PC-9 (cell line): ENCODE results near the gene GBE1. TPM values are rescaled to one million over a fixed set of nuclear protein-coding genes. Genes with fewer than 3 reads are reported as not detected.
"Not testable (repeated sequence)": the region's sequence is repeated elsewhere in the genome, so short reads cannot be mapped to it uniquely, and the experiment has no call there.

ENCODE experiments used
- BruUV-seq: library from RNA; stranded (reverse); fragments of 400-500 nt; replicated peaks from 2 replicates; lab custom pipeline; 2021; lab: Mats Ljungman, UMichigan
- CTCF ChIA-PET: fragments of 300-600 bp; sonication (Branson Sonifier 250); formaldehyde crosslinking; loops from one replicate; lab custom pipeline; 2022; ENCODE audit warnings: antibody characterized with exemption; lab: Charles Lee
- POLR2A ChIA-PET: fragments of 300-600 bp; sonication (Branson Sonifier 250); formaldehyde crosslinking; loops from one replicate; lab custom pipeline; 2022; ENCODE audit warnings: antibody characterized with exemption; ENCODE audit not compliant: unreplicated experiment; lab: Charles Lee
- DNase-seq, 2 experiments: peaks; one replicate each; pipeline versions ENCODE4 v3.0.0 to v3.0.0-alpha.2; 2015 to 2022; ENCODE audit warnings: mixed read lengths in 1 of 2
- H2AFZ ChIP-seq: fragments of 200-600 bp; sonication (generic); 2 replicates; pipeline ENCODE4 v1.8.1; 2017; ENCODE audit warnings: antibody characterized with exemption
- H3F3A ChIP-seq: fragments of 200-600 bp; sonication (generic); 2 replicates; pipeline ENCODE4 v1.8.1; 2017; ENCODE audit warnings: antibody characterized with exemption, mild to moderate bottlenecking, low read depth; ENCODE audit not compliant: insufficient read depth
- H3K27ac ChIP-seq: fragments of 200-600 bp; sonication (generic); 2 replicates; pipeline ENCODE4 v1.6.1; 2016; ENCODE audit warnings: mixed run types
- H3K27me3 ChIP-seq: fragments of 200-600 bp; sonication (generic); 2 replicates; pipeline ENCODE4 v1.6.1; 2016; ENCODE audit warnings: low read depth, mixed run types; ENCODE audit not compliant: insufficient read depth
- H3K36me3 ChIP-seq: fragments of 200-600 bp; sonication (generic); 2 replicates; pipeline ENCODE4 v1.6.1; 2016; ENCODE audit warnings: low read depth, mixed run types
- H3K4me1 ChIP-seq: fragments of 200-600 bp; sonication (generic); replicated peaks from 2 replicates; pipeline ENCODE4 v1.6.1; 2016; ENCODE audit warnings: mixed run types; ENCODE audit not compliant: insufficient read depth
- H3K4me2 ChIP-seq: fragments of 200-600 bp; sonication (generic); 2 replicates; pipeline ENCODE4 v1.6.1; 2017; ENCODE audit warnings: mixed run types
- H3K4me3 ChIP-seq: fragments of 200-600 bp; sonication (generic); 2 replicates; pipeline ENCODE4 v1.6.1; 2016; ENCODE audit warnings: mixed run types
- H3K79me2 ChIP-seq: fragments of 200-600 bp; sonication (generic); 2 replicates; pipeline ENCODE4 v1.6.1; 2017; ENCODE audit warnings: low read depth, mixed run types
- H3K9me2 ChIP-seq: fragments of 200-600 bp; sonication (generic); 2 replicates; pipeline ENCODE4 v1.8.1; 2017; ENCODE audit warnings: mild to moderate bottlenecking; ENCODE audit not compliant: insufficient read depth
- H3K9me3 ChIP-seq: fragments of 200-600 bp; sonication (generic); 2 replicates; pipeline ENCODE4 v1.8.1; 2016; ENCODE audit warnings: low read depth; ENCODE audit not compliant: insufficient read depth
- H4K20me1 ChIP-seq: fragments of 200-600 bp; sonication (generic); 2 replicates; pipeline ENCODE4 v1.8.1; 2017; ENCODE audit not compliant: insufficient read depth
- EZH2 ChIP-seq: fragments of 200-600 bp; sonication (generic); IDR thresholded peaks from 2 replicates; pipeline ENCODE4 v1.8.0; 2017; ENCODE audit warnings: antibody characterized with exemption, low read depth
- intact Hi-C: fragments of 100-400 bp; cut with micrococcal nuclease; formaldehyde crosslinking; loops from one replicate; pipeline ENCODE4 v1.10.0; 2022; ENCODE audit not compliant: unreplicated experiment
- total RNA-seq: library from RNA; stranded (reverse); gene quantifications from 2 replicates; pipeline ENCODE4 v1.2.3, GENCODE V29; 2021
- TF ChIP-seq, protein P1 (sequence below): fragments of 200-600 bp; sonication (generic); conservative IDR thresholded peaks from 2 replicates; pipeline ENCODE4 v1.6.1; 2017; ENCODE audit warnings: mixed run types, antibody characterized with exemption, mild to moderate bottlenecking, moderate library complexity

The GBE1 gene
- total RNA-seq, 1 experiment from 2014 or later: 31.2 TPM

DNA sequence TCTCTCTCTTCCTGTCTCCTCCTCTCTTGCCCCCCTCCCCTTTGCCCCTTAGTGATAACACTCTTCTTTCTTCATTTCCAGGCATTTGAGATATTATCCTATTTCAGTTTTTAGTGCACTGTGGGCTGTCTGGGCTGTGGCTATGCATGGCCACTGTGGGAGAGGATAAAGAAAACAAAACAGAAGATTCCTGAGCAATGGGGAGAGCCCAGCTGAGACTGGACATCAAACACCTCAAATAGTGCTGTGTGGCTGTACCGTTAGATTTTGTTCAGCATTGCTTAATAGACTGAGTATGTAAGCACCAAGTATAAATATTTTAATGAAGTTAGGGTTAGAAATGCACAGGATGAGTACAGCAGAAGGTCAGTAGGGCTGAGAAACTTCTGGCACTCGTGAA, 7.9 kb upstream of the GBE1 start:
- no peaks in the 10 kb centered on the region for H3K27me3 ChIP-seq
- no peaks in the 10 kb centered on the region for H3K9me3 ChIP-seq
- DNase-seq: no peak
- H4K20me1 ChIP-seq: no peaks in the 10 kb centered on the region
- H3K4me2 ChIP-seq: no peak overlapping the region
- no peaks in the 10 kb centered on the region for H3F3A ChIP-seq
- H3K27ac ChIP-seq: no peak overlapping the region
- no peaks in the 10 kb centered on the region for H3K4me1 ChIP-seq
- POLR2A ChIA-PET: no interaction called here
- CTCF ChIA-PET: no interaction called here
- H3K9me2 ChIP-seq: no peaks in the 10 kb centered on the region
- no TSS peak for BruUV-seq
- no peak overlapping the region for H2AFZ ChIP-seq
- TF ChIP-seq, protein P1, sequence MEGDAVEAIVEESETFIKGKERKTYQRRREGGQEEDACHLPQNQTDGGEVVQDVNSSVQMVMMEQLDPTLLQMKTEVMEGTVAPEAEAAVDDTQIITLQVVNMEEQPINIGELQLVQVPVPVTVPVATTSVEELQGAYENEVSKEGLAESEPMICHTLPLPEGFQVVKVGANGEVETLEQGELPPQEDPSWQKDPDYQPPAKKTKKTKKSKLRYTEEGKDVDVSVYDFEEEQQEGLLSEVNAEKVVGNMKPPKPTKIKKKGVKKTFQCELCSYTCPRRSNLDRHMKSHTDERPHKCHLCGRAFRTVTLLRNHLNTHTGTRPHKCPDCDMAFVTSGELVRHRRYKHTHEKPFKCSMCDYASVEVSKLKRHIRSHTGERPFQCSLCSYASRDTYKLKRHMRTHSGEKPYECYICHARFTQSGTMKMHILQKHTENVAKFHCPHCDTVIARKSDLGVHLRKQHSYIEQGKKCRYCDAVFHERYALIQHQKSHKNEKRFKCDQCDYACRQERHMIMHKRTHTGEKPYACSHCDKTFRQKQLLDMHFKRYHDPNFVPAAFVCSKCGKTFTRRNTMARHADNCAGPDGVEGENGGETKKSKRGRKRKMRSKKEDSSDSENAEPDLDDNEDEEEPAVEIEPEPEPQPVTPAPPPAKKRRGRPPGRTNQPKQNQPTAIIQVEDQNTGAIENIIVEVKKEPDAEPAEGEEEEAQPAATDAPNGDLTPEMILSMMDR: no peak
- TF ChIP-seq EZH2: no peak
- H3K36me3 ChIP-seq: no peaks in the 10 kb centered on the region
- no peak overlapping the region for H3K4me3 ChIP-seq
- no peaks in the 10 kb centered on the region for H3K79me2 ChIP-seq
- intact Hi-C loops: no loop called here

DNA sequence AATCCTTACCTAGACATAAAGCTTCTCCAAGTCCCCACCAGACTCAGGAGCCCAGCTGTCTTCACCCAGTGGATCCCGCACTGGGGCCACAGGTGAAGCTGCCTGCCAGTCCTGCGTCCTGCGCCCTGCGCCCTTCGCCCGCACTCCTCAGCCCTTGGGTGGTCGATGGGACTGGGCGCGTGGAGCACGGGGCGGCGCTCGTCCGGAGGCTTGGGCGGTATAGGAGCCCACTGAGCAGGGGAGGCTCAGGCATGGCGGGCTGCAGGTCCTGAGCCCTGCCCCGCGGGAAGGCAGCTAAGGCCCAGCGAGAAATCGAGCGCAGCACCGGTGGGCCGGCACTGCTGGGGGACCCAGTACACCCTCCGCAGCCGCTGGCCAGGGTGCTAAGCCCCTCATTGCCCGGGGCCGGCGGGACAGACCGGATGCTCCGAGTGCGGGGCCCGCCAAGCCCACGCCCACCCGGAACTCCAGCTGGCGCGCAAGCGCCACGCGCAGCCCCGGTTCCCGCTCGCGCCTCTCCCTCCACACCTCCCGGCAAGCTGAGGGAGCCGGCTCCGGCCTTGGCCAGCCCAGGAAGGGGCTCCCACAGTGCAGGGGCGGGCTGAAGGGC, 5.9 kb upstream of the GBE1 start:
- H3K4me2 ChIP-seq, H3K9me2 ChIP-seq, H3K4me1 ChIP-seq, H3K27me3 ChIP-seq, H3K79me2 ChIP-seq, H4K20me1 ChIP-seq, H2AFZ ChIP-seq, H3K4me3 ChIP-seq, H3K27ac ChIP-seq, H3K36me3 ChIP-seq, CTCF ChIA-PET, H3F3A ChIP-seq, intact Hi-C loops, H3K9me3 ChIP-seq, POLR2A ChIA-PET, BruUV-seq, DNase-seq: not testable (repeated sequence)

DNA sequence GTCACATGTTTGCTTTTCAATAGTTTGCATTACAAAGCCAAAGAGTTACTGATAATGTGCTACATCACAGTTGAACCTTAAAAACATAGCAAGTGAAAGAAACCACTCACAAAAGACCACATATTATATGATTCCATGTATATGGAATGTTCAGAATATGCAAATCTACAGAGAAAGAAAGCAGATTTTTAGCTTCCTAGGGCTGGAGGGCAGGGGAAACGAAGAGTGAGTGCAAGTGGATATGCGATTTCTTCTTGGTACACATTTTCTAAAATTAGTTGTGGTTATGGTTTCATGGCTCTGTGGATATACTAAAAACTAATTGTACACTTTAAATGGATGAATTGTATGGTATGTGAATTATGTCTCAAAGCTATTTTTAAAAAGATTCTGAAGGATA, 4.0 kb upstream of the GBE1 start:
- Histone ChIP-seq H3K9me3 (no peaks in the 10 kb centered on the region), H3K9me2 (no peaks in the 10 kb centered on the region), H2AFZ (no peak overlapping the region), H3K79me2 (no peaks in the 10 kb centered on the region), H3K36me3 (no peaks in the 10 kb centered on the region), H3F3A (peaks cover 10% of the 10 kb centered on the region; the same call in 1 of the 2 replicates), H4K20me1 (no peaks in the 10 kb centered on the region), H3K4me2 (no peak overlapping the region), H3K4me1 (peaks cover 10% of the 10 kb centered on the region), H3K27ac (no peak overlapping the region), H3K27me3 (no peaks in the 10 kb centered on the region), H3K4me3 (no peak overlapping the region)
- intact Hi-C loops: no loop called here
- POLR2A ChIA-PET: no interaction called here
- BruUV-seq: no TSS peak
- no peak for DNase-seq
- TF ChIP-seq, protein P1: no peak
- no peak for TF ChIP-seq EZH2
- CTCF ChIA-PET: no interaction called here

DNA sequence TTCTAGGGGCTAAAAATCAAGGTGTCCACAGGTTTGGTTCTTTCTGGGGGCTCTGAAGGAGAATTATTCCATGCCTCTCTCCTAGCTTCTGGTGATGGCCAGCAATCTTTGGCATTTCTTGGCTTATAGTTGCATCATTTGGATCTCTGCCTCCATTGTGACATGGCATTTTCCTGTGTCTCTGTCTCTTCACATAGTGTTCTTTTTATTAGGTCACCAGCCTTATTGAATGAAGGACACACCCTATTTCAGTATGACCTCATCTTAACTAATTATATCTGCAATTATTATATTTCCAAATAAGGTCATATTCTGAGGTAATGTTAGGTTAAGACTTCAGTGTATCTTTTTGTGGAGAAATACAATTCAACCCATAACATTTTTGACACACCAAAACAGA, 3.2 kb upstream of the GBE1 start:
- no peak for DNase-seq
- BruUV-seq: no TSS peak
- Histone ChIP-seq H3K27me3 (no peaks in the 10 kb centered on the region), H3F3A (peaks cover 18% of the 10 kb centered on the region; the same call in 1 of the 2 replicates), H3K9me3 (no peaks in the 10 kb centered on the region), H2AFZ (no peak overlapping the region), H3K27ac (no peak overlapping the region), H3K36me3 (no peaks in the 10 kb centered on the region), H3K9me2 (no peaks in the 10 kb centered on the region), H3K4me2 (no peak overlapping the region), H4K20me1 (no peaks in the 10 kb centered on the region), H3K4me1 (peaks cover 15% of the 10 kb centered on the region), H3K4me3 (no peak overlapping the region), H3K79me2 (peaks cover under 1% of the 10 kb centered on the region; the same call in 1 of the 2 replicates)
- intact Hi-C loops: no loop called here
- POLR2A ChIA-PET: no interaction called here
- TF ChIP-seq EZH2: no peak
- TF ChIP-seq, protein P1: no peak
- CTCF ChIA-PET: no interaction called here
